GM18517 (cell line): ENCODE measurements around the gene AQP12A.

Experiments used
- ATAC-seq: cut with Tn5 transposase; IDR thresholded peaks from one replicate; pipeline ENCODE4 v1.9.1; 2021; ENCODE audit warnings: mild to moderate bottlenecking, moderate library complexity; ENCODE audit not compliant: unreplicated experiment

The AQP12A gene

DNA sequence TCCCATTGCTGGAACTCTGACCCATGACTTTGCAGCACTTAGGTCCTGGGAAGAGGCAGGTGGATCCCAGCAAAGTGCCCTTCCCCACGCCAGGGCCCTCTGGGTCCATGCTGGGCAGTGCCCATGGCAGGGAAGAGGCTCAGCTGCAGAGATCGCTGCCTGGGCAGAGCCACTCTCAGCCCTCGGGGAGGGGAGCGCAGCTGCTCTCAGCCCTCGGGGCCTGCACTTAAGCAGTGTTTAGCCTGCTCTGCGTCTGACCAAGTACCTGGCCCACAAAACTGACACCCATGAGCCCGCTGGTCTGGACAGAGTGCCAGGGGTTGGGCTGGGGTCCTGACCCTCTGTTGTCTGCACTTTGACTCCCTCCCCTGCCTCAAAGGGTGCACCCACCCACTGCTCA is 46.3 kb downstream of the AQP12A start:
- ATAC-seq = no peak

DNA sequence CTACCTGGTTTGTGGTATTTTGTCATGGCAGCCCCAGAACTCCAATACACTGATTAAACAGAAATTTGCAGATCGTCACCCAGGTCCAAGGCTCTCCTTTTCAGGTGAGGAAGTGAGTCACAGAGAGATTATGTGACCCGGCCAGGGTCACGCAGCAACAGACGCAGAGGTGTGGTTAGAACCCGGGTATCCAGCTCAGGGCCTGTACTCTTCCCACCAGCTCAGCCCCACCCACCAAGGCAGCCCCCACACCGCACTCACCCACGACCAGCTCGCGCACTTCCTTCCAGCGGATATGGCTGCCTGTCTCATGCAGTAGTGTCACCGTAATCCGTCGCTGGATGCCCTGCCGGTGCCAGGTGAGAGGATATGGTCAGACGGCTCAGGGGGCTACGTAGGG is 48.1 kb downstream of the AQP12A start:
- no peak for ATAC-seq

DNA sequence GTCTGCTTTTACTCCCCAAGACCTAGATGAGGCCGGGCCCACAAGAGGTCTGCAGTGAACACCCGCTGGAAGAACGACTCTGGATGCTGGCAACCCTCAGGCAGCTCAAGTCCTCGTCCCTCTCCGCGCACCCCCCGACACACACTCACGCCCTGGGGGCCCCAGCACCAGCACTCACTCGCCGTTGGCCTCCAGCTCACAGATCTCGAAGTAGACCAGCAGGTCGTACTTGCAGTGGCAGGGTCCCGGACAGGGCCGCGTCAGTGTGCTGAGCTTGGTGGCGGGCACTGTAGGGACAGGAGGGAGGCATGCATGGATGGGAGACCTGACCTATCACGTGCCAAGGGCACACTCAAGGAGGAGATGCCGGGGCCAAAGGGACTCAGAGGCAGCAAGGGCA is 49.4 kb downstream of the AQP12A start:
- ATAC-seq = no peak

DNA sequence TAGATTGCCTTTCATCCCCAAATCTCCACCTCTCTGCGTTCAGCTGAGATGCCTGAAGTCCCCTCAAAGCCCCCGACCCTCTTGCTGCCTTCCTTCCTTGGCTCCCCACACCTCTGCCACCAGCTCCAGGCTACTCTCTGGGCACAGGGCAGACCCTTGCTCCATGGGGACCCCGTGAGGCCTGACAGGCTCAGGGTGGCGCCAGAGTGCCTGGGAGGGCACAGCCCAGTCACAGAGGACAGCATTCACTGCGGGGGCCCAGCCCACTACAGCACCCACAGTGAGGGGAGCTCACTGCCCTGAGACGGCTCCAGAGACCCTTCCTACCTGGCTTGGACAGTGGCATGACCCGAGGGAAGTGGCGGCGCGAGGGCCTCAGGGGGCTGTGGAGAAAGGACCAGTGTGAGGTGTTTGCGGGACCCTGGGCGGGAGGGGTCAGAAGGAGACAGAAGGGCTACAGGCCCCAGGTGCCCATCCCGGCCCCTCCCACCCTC is 51.0 kb downstream of the AQP12A start:
- no peak for ATAC-seq

DNA sequence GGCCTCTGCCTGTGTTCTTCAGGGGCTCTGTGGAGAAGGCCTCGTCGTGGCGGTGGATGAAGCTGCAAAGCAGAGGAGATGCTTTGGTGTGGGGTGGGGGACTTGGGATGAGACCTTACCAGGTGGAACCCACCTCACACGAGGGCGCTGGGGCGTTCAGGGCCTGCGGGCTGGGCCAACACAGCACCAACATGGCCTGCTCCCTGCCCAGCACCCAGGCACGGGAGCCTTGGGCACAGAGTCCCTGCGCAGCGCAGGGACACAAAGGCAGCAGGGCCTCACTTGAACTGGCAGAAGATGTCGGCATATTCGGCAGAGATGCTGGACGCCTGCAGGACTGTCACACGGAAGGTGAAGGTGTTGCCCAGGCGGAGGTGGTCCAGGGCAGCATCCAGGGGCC is 53.8 kb downstream of the AQP12A start:
- no peak for ATAC-seq

DNA sequence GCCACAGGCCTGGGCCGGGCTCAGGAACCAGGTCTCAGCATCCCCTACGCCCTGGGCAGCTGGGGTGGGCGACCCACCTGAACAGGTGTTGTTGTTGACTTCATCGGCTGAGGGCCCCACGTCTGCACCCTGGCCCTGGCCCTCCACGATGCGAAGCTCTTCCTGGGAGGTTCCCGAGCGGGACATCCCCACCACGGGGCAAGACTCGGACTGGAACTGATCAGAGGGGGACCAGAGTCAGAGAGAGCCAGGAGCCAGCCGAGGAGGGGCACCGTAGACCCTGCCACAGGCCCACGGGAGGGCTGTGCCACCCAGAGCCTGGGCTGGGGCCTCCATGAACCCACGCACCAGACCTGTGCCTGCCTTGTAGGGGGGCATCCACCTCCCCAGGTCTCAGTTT is 54.3 kb downstream of the AQP12A start:
- no peak for ATAC-seq

DNA sequence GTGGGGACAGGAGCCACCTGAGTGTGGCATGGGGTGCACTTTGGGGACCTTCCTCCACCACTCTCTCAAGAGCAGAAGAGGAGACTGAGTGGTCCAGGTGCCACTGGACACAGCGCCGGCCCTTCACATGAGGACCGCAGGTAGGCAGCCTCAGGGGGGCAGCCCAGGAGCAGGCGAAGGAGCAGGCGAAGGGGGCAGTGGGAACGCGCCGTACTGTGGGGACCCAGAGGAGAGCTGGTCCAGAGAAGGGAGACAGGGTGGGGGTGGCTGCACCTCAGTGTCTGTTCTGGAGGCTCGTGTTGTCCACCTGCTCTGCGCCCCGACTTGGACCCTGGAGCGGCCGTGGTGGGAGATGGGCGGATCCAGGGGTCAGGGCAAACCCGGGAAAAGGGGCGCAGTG is 55.0 kb downstream of the AQP12A start:
- ATAC-seq = no peak

DNA sequence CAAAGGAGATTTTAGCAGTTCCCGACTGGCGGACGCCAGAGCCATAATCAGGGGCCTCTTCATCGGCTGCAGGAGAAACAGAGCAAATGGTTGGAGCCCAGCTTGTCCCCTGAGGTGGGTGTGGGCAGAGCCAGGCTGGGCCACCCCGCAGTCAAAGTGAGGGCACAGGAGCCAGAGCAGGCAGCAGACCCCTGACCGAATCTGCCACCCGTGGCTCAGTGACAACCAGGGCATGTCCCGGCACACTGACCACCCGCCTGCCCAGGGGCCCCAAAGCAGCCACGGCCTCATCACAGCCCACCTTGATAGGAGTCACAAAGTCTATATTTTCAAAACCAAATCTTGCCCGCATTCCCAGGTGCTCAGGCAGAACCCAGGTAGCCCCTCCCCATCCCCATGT is 55.6 kb downstream of the AQP12A start:
- no peak for ATAC-seq
